Effector memory CD8-positive, alpha-beta T cell (primary cell): ENCODE data around the gene HCN1.
"Not testable (repeated sequence)": the region's sequence is repeated elsewhere in the genome, so short reads cannot be mapped to it uniquely, and the experiment has no call there.

Source experiments
- ATAC-seq: fragments of 150-1000 bp; cut with Tn5 transposase; replicated peaks from 2 replicates; pipeline ENCODE4 v1.10.0; 2021; ENCODE audit warnings: mild to moderate bottlenecking, moderate library complexity
- DNase-seq, 3 experiments: peaks; one replicate each; pipeline ENCODE4 v3.0.0; 2021
- H3K27ac Mint-ChIP-seq, 2 donors: one replicate each; pipeline ENCODE4 v1.8.0; 2022; ENCODE audit warnings: mild to moderate bottlenecking in 2 of 2, mixed read lengths in 2 of 2, moderate library complexity in 2 of 2
- H3K27me3 Mint-ChIP-seq, 2 donors: one replicate each; pipeline ENCODE4 v1.8.0; 2022; ENCODE audit warnings: mixed read lengths in 2 of 2
- H3K36me3 Mint-ChIP-seq: one replicate; pipeline ENCODE4 v1.8.0; 2022; ENCODE audit warnings: mild to moderate bottlenecking, moderate library complexity, mixed read lengths; ENCODE audit not compliant: insufficient read depth
- H3K4me1 Mint-ChIP-seq, 2 donors: one replicate each; pipeline ENCODE4 v1.8.0; 2022; ENCODE audit warnings: low read depth in 2 of 2, mixed read lengths in 2 of 2
- H3K4me3 Mint-ChIP-seq, 2 donors: one replicate each; pipeline ENCODE4 v1.8.0; 2022; ENCODE audit warnings: mild to moderate bottlenecking in 2 of 2, mixed read lengths in 2 of 2, moderate library complexity in 2 of 2
- H3K9me3 Mint-ChIP-seq, 2 donors: one replicate each; pipeline ENCODE4 v1.8.0; 2022; ENCODE audit warnings: mixed read lengths in 2 of 2

HCN1 gene

DNA sequence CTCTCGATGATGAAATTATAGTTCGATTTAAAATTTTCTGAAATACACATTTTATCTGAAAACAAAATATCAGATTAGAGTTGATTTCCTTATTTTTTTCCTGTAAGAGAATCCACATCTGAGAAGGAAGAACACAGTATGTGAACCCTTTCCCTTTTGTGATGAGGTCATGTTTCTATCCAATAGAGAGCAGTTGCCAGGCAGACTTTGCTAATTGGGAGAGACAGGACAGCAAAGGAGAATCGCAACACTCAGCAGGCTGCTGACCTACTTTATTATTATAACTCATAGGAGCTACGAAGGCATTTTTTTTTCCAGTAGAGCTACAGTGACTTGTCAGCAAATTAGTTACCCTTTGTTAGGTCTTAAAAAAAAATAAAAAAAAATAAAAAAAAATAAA is 242.1 kb downstream of the HCN1 start:
- Mint-ChIP-seq H3K9me3 (peaks cover 0 to 6% of the 10 kb centered on the region in 2 donors), H3K27me3 (no peaks in the 10 kb centered on the region)
- DNase-seq = no peak

DNA sequence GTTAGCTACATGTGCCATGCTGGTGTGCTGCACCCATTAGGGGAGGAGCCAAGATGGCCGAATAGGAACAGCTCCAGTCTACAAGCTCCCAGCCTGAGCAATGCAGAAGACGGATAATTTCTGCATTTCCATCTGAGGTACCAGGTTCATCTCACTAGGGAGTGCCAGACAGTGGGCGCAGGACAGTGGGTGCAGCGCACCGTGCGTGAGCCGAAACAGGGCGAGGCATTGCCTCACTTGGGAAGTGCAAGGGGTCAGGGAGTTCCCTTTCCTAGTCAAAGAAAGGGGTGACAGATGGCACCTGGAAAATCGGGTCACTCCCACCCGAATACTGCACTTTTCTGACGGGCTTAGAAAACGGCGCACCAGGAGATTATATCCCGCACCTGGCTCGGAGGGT is 251.3 kb downstream of the HCN1 start:
- not testable (repeated sequence) for DNase-seq, H3K36me3 Mint-ChIP-seq, H3K4me3 Mint-ChIP-seq, H3K27me3 Mint-ChIP-seq, H3K27ac Mint-ChIP-seq, H3K4me1 Mint-ChIP-seq, ATAC-seq
- peaks cover 8 to 10% of the 10 kb centered on the region in 2 donors for H3K9me3 Mint-ChIP-seq

More for the DNA sequence above, 242.1 kb downstream of the HCN1 start:
- Mint-ChIP-seq H3K36me3 (no peaks in the 10 kb centered on the region), H3K4me1 (no peaks in the 10 kb centered on the region), H3K4me3 (no peak overlapping the region), H3K27ac (no peak overlapping the region)
- ATAC-seq = no peak

DNA sequence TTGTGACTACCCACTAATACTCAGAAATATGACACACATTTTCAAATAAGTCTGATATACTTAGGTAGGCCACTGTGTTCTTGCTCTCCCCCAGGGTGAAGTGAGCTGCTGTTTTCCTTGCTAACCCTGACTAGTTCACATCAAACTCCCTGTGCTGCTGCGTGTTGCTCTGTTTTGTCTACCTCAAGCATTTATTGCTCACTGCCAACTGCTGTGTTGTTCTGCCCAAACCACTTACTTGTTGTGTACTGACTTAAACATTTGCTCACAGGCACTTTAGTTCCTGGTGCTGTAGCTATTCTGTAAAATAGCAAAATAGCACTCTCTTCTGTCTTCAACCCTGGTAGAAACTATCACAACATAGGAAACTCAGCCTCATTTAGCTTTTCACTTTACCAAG is 255.7 kb downstream of the HCN1 start:
- no peaks in the 10 kb centered on the region for H3K27me3 Mint-ChIP-seq
- ATAC-seq (no peak), DNase-seq (no peak)
- H3K4me3 Mint-ChIP-seq = no peak overlapping the region
- H3K4me1 Mint-ChIP-seq = no peaks in the 10 kb centered on the region
- peaks cover 0 to 7% of the 10 kb centered on the region in 2 donors for H3K9me3 Mint-ChIP-seq
- no peak overlapping the region for H3K27ac Mint-ChIP-seq
- H3K36me3 Mint-ChIP-seq = no peaks in the 10 kb centered on the region

DNA sequence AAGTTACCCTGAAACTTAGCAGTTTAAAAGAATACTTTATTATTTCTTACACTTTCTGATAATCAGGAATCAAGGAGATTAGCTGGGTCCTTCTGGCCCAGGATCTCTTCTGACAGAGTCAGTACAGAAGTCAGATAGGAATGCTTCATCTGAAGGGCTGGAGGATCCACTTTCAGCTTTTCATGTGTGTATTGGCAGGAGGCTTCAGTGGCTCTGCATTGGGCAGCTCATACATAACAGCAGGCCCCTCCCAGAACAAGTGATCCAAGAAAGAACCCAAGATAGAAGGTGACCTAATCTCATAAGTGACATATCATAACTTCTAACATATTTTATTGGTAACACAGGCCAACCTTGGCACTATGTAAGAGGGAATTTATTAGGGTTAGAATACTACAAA is 258.4 kb downstream of the HCN1 start:
- Mint-ChIP-seq H3K9me3 (peaks cover 9 to 15% of the 10 kb centered on the region in 2 donors), H3K4me1 (no peaks in the 10 kb centered on the region), H3K27me3 (no peaks in the 10 kb centered on the region), H3K27ac (no peak overlapping the region), H3K4me3 (no peak overlapping the region), H3K36me3 (no peaks in the 10 kb centered on the region)
- no peak for DNase-seq
- no peak for ATAC-seq

DNA sequence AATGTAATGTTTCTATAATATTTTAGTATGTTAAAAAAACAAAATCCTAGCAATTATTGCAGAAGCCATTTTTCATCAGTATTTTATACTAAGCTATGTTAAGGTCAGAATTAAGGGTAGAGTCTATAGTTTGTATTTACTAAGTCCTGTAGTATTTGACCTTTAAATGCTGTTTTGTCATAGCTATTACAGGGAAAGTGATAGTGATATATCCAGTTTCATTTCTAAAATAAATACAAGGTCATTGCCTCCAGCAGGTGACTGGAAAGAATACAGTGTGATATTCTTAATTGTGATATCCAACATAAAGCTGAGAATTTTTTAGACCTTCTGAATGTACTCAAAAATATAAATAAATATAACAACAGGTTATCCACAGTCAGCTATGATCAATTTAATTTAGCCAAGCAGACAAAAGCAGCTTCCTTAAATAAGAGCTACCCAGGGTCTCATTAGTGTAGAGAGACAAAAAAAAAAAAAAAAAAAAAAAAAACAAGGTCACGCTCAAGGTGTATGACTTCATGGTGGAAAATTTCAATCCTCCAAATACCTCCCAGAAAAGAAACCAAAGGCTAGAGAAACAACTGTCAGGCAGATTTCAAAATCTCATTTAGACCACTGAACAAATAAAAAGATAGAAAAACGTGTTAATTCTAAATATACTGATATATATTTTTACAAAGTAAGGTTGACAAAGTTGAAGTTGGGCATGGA is 278.7 kb downstream of the HCN1 start:
- peaks cover 3% of the 10 kb centered on the region for H3K36me3 Mint-ChIP-seq
- H3K27me3 Mint-ChIP-seq = no peaks in the 10 kb centered on the region
- no peak overlapping the region for H3K4me3 Mint-ChIP-seq
- DNase-seq (no peak), ATAC-seq (no peak)
- H3K27ac Mint-ChIP-seq = no peak overlapping the region
- H3K4me1 Mint-ChIP-seq = no peaks in the 10 kb centered on the region
- peaks cover 9% of the 10 kb centered on the region in 2 donors for H3K9me3 Mint-ChIP-seq

DNA sequence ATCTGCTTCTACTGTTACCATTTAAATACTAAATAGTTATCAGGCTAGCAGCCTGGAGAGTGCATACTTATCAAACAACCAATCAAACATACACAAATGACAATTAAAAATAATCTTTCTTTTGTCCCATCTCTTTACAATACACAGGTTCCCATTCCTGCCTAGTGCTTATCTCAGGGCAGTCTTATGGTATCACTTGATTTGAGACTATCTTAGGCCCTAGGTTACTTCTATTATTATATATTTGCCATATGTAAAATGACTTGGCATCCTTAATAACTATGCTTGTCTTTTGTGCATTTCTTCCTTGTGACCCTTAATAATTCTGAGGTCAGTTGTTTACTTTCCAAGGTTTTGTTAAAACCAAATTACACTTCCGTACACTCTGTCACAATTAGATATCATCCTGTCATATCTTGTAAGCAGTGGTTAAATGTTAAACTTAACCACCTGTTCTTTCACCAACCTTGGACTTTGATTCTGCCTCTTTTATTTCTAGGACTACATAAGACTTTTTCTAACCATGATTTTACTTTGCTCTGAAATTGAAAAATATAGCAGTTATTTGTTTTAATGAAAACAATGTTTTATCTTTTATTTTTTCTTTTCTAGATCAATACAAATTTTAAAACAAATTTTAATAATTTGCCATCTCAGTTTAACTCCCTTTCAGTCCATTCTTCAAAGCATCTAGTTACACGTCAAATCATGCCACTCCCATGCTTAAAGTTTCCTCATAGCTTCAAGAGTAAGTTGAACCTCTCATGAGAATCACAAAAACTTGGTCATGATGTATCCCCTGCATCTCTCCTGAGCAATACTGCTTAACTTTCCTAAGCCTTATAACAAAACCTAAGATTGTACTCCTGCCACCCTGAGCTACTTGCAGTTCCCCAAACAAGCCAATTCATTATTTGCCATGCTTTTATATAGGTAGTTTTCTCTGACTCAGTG is 281.3 kb downstream of the HCN1 start:
- no peaks in the 10 kb centered on the region for H3K4me1 Mint-ChIP-seq

DNA sequence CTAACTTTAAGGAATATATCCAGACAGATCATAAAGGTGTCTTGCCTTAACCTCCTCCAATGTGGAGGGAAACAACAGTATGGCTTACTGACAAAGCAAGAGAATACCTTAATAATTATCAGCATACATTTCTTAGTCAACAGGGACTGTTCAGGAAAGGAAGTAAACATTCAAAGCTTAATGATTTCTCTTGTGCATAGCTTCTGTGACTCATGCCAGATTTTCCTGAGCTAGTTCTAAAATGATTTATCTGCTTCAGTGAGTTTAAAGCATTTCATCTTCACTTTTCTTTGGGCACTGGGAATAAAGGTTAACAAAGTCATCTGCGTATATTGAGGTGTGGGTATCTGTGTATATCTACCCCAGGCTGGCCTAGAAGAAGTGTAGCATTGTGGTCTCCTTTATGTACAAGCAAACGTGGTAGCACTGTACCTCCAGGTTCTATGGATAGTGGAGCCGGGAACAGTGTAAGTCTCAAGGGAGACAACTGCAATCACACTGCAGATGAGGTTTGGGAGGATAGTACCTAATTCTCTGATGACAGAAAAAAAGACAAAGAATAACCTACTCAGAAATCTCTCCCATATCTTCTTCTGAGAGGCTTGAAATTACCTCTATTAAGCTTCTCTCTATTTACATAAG is 284.1 kb downstream of the HCN1 start:
- Mint-ChIP-seq H3K4me1 (no peaks in the 10 kb centered on the region), H3K27ac (no peak overlapping the region), H3K27me3 (no peaks in the 10 kb centered on the region), H3K36me3 (peaks cover 3% of the 10 kb centered on the region), H3K4me3 (no peak overlapping the region), H3K9me3 (peaks cover 7 to 8% of the 10 kb centered on the region in 2 donors)
- ATAC-seq (no peak), DNase-seq (no peak)

More for the DNA sequence above, 281.3 kb downstream of the HCN1 start:
- Mint-ChIP-seq H3K4me3 (no peak overlapping the region), H3K27ac (no peak overlapping the region), H3K9me3 (peaks cover 7 to 8% of the 10 kb centered on the region in 2 donors), H3K36me3 (peaks cover 3% of the 10 kb centered on the region), H3K27me3 (no peaks in the 10 kb centered on the region)
- DNase-seq (no peak), ATAC-seq (no peak)

DNA sequence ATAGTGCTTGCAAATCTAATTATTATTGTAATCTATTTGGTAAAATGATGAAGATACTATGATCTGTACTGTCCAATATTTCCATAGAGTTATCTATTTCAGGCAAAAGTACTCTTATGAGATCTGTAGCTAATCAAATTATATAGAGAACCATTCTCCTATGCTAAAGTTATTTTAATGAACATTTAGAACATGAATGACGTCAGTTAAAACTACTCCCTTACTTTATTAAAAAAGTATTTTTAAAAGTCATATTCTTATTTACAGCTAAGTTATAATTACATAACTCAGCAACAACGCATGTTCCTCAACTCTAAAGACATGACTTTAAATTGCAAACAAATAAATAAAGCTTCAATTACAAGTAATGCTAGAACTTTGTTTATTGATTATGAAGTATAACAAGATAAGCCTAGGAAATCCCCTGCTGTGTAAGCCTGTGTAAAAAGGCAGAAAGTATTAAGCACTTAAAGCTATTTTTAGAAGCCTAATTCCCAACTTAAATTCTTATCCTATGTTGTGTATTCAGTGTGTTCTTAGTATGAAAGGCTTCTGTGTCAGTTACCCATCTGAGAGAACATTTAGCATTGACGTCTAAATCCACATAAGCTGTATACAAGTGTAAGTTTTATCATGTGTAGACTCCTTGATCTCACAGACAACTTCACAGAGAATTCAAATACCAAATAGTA is 285.7 kb downstream of the HCN1 start:
- H3K36me3 Mint-ChIP-seq = peaks cover 3% of the 10 kb centered on the region
- no peak for ATAC-seq

DNA sequence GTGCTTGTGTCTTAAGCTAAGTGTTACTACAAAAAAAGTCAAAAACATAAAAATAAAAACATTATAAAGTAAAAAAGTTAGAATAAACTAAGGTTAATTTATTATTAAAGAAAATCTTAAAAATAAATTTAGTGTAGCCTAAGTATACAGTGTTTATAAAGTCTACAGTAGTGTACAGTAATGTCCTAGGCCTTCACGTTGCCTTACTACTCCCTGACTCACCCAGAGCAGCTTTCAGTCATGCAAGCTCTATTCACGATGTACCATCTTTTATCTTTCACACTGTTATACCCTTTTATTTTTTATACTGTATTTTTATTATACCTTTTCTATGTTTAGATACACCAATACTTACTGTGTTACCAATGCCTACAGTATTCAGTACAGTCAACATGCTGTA is 288.1 kb downstream of the HCN1 start:
- Mint-ChIP-seq H3K27me3 (no peaks in the 10 kb centered on the region), H3K36me3 (peaks cover 3% of the 10 kb centered on the region), H3K4me3 (no peak overlapping the region), H3K9me3 (peaks cover 5 to 7% of the 10 kb centered on the region in 2 donors), H3K4me1 (no peaks in the 10 kb centered on the region), H3K27ac (no peak overlapping the region)
- DNase-seq (no peak), ATAC-seq (no peak)

More for the DNA sequence above, 285.7 kb downstream of the HCN1 start:
- peaks cover 7% of the 10 kb centered on the region in 2 donors for H3K9me3 Mint-ChIP-seq
- no peak overlapping the region for H3K4me3 Mint-ChIP-seq
- H3K27me3 Mint-ChIP-seq = no peaks in the 10 kb centered on the region
- no peak overlapping the region for H3K27ac Mint-ChIP-seq
- DNase-seq = no peak
- H3K4me1 Mint-ChIP-seq = no peaks in the 10 kb centered on the region

DNA sequence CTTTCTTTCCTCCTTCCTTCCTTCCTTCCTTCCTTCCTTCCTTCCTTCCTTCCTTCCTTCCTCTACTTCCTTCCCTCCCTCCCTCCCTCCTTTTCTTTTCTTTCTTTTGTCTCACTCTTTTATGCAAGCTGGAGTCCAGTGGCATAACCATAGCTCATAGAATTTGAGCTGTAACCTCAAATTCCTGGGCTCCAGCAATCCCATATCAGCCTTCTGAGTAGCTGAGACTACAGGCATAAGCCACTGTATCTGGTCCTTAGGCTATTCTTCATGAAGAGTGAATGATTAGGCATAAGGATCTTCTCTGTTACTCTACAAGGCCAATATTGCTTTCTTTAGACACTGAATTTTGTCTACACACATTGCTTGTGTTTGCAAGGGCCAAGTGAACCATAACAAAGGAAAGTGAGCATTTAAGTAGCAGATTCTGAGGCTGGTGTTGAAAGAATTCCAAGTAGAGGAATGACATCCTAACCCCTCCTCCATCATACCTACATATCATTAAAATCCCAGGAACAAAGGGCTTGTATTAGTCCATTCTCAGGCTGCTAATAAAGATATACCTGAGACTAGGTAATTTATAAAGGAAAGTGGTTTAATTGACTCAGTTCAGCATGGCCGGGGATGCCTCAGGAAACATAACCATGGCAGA is 293.2 kb downstream of the HCN1 start:
- Mint-ChIP-seq H3K27ac (no peak overlapping the region), H3K36me3 (no peaks in the 10 kb centered on the region), H3K4me3 (no peak overlapping the region), H3K27me3 (no peaks in the 10 kb centered on the region), H3K9me3 (peaks cover 0 to 8% of the 10 kb centered on the region in 2 donors), H3K4me1 (no peaks in the 10 kb centered on the region)
- DNase-seq (no peak), ATAC-seq (no peak)

DNA sequence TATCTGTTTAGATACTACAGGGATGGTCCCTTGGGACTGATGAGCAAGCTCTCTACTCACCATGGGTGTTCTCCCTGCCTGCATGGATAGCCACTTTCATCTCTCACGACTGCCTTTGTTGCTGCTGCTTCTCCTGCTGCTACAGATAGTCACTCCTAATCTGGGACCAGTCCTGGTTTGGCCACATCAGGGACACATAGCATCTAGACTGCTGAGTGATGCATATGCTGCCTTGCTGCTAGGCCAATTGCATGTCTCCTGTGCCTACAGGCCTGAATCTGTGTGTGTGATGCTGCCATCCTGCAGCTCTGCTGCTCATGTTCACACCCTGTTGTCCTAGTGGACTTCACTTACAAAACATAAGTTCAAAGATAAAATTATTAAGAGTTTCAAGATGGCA is 297.1 kb downstream of the HCN1 start:
- DNase-seq = no peak
- Mint-ChIP-seq H3K9me3 (peaks cover 2 to 8% of the 10 kb centered on the region in 2 donors), H3K4me3 (no peak overlapping the region), H3K27me3 (no peaks in the 10 kb centered on the region), H3K27ac (no peak overlapping the region), H3K4me1 (no peaks in the 10 kb centered on the region), H3K36me3 (no peaks in the 10 kb centered on the region)
- no peak for ATAC-seq

DNA sequence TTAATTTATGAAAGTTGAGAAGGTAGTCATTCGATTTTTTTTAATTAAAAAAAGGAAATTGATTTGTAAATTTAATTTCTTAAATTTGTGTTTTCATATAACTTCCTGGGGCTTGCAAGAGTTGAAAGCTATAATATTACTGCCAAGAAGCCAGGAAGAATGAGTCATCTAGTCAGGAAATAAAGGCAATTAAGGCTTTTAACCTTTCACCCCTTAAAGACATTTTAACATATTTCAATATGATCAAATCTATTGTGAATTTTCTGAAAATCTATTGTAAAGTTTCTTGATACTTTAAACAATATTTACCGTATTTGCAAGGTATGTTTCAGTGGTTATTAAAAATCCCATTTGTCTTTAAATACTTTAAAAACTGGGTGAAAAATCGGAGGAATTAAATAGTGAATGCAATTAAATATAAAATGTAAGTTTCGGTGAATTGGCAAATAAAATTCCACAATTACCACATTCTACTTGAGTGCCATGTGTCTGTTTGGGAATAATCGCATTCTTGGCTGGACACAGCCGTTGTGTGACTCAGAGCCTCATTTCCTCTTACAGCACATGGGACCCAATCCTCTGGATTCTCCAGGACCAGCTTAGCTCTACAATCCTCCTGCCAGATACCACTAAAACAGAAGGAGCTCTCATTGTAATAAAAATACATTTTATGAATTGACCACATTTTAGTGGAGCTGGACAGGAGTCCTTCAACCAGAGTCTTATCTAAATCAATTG is 310.7 kb downstream of the HCN1 start:
- no peak for ATAC-seq
- no peaks in the 10 kb centered on the region for H3K27me3 Mint-ChIP-seq
- no peak overlapping the region for H3K27ac Mint-ChIP-seq

More for the DNA sequence above, 310.7 kb downstream of the HCN1 start:
- Mint-ChIP-seq H3K4me3 (no peak overlapping the region), H3K36me3 (no peaks in the 10 kb centered on the region), H3K9me3 (peaks cover 8 to 35% of the 10 kb centered on the region in 2 donors), H3K4me1 (no peaks in the 10 kb centered on the region)
- DNase-seq = no peak
